Measurements from ENCODE around the gene ADAM10.

- TF ChIP-seq, protein P1, sequence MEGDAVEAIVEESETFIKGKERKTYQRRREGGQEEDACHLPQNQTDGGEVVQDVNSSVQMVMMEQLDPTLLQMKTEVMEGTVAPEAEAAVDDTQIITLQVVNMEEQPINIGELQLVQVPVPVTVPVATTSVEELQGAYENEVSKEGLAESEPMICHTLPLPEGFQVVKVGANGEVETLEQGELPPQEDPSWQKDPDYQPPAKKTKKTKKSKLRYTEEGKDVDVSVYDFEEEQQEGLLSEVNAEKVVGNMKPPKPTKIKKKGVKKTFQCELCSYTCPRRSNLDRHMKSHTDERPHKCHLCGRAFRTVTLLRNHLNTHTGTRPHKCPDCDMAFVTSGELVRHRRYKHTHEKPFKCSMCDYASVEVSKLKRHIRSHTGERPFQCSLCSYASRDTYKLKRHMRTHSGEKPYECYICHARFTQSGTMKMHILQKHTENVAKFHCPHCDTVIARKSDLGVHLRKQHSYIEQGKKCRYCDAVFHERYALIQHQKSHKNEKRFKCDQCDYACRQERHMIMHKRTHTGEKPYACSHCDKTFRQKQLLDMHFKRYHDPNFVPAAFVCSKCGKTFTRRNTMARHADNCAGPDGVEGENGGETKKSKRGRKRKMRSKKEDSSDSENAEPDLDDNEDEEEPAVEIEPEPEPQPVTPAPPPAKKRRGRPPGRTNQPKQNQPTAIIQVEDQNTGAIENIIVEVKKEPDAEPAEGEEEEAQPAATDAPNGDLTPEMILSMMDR (conservative IDR thresholded peaks at IDR 0.05; ENCODE audit: low read length), result no peak
- TF ChIP-seq EZH2phosphoT487 (IDR thresholded peaks at IDR 0.05; ENCODE audit: borderline replicate concordance, low read depth, low read length), result no peak
Observed at GRCh38 chr15:58749532-58750337, at the start of gene ADAM10.
